Measurements from ENCODE around the gene ANKRD62.
"Not testable (repeated sequence)": the region's sequence is repeated elsewhere in the genome, so short reads cannot be mapped to it uniquely, and the experiment has no call there.

Gene ANKRD62

DNA sequence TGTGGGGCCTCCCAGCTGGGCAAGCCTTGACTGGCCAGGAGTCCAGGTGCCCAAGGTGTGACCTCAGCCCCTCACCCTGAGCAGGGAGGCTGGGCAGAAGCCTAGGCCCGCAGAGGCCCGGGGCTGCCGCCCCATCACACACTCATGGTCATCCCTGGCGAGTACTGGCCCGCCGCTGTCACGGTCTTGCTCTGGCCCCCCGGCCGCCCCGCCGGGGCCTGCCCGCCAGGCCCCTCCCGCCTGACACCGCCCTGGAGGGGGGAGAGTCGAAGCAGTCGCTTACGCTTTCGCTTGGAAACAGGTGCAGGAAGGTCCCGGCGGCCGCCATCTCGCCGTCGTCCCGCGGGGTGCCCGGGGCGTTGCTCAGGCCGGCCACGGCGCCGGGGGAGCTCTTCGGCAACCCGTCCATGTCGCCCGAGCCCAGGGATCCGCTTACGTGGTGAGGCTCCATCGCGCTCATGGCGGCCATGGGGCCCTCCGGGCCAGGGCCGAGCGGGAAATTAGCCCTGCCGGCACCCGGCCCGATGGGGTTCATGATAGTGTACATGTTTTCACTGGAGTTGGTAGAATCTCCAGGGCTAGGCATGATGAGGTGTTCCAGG is 26.6 kb upstream of the ANKRD62 start:
- DNase-seq: no peak

DNA sequence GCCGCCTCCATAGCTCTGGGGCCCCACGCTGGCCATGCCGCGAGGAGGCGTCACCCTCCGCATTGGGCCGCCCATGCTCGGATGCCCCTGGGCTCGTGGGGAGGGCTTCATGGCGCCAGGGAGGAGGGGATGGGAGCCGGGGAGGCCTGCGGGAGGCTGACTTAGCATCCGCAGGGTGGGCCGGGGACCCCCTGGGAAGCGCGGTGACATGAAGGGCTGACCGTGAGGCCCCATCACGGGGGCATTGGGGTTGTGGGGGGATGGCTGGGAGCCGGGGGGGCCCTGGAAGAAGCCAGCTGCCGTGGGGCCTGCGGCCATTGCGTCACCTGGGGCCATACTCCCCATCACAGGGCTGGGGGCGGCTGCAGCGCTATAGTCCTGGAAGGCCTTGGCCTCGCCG is 26.0 kb upstream of the ANKRD62 start:
- no peak for DNase-seq

DNA sequence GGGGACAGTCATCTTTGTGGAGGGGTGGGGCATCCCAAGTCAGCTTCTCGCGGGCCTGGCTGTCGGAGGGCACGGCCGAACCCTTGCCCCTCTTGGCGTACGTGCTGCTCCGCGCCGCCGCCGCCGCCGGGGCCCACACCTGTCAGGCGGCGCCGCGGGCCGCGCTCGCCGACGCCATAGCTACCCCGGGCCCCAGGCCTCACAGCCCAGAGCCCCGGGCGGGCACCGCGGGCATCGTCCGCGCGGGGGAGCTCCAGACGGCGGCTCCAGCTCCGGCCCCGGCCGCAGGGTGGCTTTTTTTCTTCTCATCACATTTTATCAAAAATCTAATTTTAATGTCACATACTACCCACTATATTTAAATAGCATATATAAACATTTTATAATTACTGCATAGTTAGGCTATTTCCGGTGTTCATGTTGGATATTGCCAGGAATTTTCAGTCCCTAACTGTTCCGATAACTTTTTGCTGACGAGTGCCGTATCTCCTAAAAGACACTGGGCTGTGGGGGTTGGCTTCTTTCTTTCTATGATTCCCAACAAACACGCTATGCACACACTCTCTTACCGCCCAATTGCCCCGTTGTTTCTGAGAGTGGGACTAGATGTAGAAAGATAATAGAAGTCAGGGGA is 25.2 kb upstream of the ANKRD62 start:
- DNase-seq: not testable (repeated sequence)

DNA sequence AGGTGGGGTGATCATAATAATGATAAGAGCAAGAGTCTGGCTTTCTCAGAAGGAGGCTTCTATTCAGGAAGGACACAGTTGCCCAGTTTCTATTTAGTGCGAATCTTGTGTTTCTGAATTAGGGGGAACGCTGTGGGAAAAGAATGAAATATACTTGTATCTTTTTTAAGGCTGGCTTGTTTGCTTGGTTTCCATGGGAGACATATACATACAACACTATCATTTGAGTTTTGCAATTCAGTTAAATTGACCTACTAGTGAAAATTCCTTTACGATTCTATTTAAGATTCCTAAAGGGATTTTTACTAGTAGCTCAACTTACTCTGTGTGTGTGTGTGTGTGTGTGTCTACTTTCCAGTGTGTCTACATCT is 24.7 kb upstream of the ANKRD62 start:
- no peak for DNase-seq

DNA sequence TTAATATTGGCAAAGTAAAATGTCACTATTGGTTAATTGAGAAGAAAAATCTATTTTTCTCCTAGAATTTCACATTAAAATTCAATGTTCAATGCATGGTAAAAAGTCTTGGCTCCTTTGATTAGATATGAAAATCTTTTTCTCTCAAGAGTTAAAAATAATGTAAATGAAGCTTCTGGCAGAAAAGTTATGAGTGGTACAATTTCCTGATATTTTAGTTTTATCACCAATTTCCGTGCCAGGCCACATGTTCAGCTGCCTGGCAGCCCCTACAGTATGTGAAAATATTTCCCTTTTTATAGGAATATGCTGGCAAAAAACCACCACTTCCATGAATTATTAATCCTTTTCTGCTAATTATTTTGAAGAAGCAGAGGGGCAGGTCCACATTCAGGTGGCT is 22.6 kb upstream of the ANKRD62 start:
- not testable (repeated sequence) for DNase-seq

DNA sequence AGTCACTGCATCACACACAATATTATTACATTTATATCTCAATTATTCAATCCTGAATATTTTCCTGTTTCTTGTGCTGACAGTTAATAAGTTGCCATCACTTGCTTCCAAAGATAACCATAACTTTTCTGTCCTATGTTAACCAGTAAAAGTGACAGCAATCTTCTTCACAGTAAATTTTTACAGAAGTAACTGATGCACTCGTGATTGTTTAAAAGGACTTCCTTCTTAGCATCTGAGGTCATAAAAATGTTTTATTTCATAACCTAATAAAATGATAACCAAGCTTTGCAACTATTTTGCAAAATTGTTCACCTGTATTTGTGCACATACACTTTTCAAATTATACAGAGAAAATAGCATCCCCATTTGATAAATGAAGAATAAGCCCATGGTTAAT is 20.6 kb upstream of the ANKRD62 start:
- no peak for DNase-seq

DNA sequence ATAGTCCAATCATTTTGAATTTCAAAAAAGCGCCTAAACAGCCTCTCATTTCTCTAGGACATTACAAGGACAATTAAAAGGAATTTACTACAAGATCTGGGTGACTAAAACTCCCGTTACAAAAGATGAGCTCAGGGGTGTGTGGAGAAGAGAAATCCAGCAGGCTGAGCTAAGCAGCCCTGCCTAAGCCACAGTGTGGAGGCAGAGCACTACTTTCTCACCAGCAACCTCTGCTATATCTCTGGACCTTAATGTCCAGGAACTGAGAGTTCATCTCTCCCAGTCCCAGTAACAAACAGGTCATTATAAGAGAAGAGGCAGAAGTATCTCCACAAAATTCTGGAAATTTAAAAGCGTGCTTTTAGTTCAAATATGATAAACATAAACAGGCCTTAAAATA is 18.9 kb upstream of the ANKRD62 start:
- DNase-seq: no peak

DNA sequence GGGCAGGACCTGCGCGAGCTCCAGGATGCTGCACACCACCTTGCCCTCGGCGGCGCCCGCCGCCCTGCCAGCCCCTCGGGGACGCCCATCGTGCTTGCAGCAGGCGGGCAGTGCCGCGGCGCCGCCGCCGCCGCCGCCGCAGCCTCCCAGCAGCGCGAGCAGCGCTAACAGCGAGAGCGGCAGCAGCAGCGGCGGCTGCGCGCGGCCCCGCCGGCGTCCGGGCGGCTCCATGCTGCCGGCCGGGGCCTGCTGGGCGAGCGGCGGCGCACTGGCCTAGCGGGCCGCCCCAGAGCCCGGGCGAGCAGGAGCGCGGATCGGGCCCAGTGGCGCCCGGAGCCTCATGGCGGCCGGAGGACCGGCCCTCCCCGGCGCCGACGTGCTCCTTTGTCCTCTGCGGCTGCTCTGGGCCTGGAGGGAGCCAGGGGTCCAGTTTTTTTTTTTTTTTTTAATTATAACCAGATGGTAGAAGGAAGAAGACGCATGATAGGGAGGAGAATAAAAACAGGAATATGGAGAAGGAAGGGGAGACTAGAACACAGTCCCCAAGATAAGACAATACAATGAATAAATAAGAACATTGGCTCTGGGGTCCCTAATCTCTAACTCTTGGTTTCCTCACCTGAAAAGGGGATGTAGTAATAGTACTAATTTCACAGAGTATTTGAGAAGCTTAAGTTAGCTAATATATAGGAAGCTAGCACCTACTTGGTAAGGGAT is 17.1 kb upstream of the ANKRD62 start:
- DNase-seq: peak; percentile 27

DNA sequence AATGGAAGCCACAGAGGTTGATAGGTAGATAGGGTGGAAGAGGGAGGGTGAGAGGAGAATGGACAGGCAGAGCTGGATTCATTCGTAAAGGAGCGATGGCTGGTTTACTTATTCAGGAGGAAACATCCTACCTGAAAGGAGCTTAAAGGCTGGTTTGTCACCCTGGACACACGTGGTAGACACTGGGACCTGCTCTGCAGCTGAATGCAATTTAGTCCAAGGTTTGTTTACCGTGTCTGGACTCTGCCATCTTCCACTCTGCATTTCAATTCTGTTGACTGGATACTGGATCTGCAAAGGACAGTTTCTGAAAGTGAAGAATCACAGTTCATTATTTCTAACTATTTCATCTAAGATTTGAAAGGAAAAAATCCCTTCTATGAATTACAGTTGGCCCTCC is 15.6 kb upstream of the ANKRD62 start:
- not testable (repeated sequence) for DNase-seq

DNA sequence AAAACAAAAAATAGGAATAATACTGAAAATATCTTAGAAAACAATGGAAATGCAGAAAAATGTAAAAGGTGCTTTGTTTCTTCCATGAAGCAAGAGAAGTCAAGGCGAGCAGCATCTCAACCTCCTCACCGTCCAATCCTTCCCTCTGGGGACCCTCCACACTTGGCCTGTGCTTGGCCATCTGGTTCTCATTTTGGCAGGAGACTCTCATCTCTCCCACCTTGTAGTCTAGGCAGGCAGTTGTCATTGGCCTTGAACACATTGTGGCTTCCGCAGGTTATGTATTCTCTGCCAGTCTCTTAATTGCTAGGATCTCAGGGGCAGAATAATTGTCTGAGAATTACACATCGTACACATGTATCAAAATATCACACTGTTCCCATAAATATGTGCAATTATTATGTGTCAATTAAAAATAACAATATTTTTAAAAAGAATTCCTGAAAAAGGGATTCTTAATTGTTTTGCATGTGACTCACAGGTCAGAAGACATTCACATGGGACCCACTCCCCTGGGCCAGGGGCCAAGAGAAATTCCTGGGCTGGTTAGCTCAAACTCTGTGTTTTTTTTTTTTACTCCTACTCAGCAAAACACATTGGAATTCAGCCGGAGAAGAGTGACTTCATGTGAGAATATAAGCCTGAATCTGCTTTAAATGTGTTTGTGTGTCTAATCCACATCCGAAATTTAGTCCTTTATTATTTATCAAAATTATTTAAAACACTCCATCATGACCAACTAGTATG is 14.0 kb upstream of the ANKRD62 start:
- peak; percentile 57 for DNase-seq

DNA sequence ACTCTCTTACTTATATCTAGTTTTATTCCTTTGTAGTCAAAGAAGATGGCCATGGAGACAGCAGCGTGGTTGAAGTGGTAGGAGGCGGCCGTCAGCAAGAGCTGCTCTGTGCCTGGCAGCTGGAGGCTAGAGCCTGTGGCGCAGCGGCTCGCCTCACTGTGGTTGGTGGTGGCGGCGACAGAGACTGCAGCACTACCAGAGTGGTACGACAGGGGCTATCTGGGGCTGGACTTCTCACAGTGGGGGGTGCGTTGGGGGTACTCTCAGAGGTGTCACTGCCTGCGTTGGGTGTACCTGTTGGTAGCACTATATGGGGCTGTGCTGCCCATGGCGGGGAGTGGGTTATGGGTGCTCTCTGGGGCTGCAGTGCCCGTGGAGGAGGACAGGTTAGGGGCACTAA is 8.5 kb upstream of the ANKRD62 start:
- DNase-seq: no peak

DNA sequence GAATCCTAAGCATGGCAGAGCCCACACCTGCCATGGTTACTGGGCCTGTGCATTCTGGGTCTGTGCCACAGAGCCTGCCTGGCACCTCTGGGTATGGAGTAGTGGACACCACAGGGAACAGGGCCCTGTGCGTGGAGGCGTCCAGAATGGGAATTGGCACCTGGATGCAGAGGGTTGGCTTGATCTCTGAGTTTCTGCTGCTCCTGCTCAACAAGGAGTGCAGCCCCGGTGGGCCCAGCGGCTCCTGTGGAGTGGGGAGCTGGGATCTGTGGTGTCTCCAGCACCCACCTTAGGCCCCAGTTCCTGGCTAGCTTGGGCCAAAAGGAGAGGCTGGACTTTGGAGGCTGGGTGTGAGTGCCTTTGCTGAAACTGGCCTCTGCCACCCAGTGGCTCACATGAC is 7.9 kb upstream of the ANKRD62 start:
- DNase-seq: no peak

DNA sequence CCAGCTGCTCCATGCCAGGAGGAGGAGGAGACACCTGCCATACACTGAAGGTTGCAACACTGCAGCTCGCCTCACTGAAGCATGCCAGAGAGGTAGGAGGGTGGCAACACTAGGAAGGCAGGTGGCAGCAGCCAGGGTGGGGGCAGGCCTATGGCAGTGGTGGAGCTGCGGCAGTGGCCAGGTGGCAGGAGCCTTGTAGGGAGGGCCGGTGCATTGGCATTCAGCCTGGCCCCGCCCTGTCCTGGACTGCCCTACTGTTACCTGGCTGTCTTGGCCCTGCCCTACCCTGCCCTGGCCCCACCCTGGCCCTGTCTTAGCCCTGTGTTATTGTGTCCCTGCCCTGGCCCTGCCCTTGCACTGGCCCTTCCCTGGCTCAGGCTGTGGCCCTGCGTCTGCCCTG is 7.4 kb upstream of the ANKRD62 start:
- DNase-seq: no peak

DNA sequence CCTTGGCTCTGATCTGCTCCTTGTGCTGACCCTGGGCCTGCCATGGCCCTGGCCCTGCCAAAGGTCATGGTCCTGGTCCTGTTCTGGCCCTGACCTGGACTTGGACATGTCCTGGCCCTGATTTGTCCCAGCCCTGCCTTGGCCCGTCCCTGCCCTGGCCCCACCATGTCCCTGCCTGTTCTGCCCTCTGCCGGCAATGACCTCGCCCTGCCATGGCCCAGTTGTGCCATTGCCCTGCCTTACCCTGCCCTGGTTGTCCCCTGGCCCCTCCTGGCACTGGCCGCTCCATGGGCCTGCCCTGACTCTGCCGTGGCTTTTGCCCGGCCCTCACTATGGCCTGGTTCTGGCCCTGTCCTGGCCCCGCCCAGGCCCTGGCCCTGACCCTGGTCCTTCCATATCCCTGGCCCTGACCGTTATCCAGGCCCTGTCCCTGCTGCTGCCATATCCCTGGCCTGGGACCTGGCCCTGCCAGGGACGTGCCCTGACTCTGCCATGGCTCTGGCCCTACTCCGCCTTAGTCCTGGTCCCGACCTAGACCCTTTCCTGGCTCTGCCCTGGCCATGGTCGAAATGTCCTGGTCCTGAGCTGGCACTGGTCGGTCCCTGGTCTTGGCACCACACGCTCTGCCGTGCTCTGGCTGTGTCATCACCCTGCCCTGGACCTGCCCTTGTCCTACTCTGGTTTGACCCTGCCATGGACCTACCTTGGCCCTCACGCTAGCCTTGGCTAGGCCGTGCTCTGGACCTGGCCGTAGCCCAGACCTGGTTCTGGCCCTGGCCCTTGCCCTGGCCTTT is 6.8 kb upstream of the ANKRD62 start:
- DNase-seq: no peak

DNA sequence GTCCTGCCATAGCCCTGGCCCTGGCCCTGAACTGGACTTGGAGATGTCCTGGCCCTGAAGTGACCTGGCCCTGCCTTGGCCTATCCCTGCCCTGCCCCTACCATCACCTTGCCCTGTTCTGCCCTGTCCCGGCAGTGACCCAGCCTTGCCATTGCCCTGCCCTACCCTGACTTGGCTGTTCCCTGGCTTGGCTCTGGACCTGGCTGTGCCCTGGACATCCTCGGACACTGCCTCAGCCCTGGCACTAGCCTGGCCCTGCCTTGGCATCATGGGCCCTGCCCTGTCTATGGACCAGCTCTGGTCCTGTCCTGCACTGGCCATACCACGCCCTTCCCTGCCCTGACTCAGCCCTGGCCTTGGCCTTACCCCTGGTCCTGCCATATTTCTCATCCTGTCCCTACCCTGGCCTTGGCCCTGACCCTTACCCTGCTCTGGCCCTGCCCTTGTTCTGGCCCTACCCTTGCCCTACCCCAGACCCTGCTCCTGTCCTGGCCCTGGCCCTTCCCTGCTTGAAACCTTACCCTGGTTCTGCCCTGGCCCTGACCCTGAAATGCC is 6.1 kb upstream of the ANKRD62 start:
- no peak for DNase-seq

DNA sequence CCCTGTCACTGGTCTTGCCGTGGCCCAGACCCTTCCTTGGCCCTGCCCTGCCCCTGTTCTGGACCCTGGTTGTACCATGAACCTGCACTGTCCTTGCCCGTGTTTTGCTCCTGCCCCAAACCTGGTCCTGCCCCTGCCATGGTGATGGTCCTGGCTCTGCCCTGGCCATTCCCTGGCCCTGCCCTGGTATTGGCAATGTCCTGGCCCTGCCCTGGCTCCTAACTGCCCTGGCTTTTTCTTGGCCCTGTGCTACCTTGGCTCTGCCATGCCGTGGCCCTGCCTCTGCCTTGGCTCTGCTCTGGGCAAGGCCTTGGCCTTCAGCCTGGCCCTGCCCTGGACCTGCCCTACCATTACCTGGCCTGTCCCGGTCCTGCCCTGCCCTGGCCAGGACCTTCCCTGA is 5.5 kb upstream of the ANKRD62 start:
- DNase-seq: no peak

DNA sequence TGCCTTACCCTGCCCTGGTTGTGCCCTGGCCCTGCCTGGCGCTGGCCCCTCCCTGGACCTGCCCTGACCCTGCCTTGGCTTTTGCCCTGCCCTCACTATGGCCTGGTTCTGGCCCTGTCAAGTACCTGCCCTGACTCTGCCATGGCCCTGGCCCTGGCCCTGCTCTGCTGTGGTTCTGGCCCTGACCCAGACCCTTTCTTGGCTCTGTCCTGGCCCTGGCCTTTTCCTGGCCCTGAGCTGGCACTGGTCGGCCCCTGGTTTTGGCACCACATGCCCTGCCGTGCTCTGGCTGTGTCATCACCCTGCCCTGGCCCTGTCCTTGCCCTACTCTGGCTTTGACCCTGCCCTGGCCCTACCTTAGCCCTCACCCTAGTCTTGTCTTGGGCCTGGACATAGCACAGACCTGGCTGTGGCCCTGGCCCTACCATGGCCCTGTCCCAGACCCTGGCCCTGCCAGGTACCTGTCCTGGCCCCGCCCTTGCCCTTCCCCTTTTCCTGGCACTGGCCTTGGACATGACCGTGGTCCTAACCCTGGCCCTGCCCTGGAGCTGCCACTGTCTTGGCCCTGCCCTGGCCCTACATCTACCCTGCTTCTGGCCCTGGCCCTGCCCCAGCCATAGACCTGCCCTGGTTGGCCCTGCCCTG is 4.8 kb upstream of the ANKRD62 start:
- no peak for DNase-seq

DNA sequence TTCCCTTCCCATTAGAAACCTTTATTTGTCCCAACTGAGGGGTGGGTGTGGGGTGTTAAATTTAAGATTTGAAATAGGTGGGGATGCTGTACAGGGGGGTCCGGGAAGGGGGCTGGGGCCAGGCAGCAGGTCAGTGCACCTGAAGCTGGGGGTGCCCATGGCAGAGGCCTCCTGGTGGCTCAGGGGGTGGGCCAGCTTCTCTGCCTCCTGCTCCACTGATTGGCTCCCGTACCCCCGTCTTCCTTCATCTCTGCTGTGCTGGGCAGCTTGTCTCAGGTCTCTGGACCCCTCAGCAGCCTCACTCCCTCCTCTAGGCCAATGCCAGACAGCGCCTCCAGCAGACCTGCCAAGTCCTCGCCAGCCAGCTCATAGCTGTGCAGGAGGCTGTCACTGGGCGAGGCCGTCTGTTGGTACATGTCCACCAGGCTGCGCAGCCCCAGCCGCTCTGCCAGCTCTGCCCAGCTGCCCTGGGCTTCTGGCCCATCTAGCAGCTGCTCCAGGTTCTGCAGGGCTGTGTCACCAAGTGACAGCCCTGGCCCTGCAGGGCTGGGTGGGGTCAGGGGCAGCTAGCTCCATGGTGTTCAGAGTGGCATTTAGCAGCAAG is 2.0 kb upstream of the ANKRD62 start:
- DNase-seq: no peak

DNA sequence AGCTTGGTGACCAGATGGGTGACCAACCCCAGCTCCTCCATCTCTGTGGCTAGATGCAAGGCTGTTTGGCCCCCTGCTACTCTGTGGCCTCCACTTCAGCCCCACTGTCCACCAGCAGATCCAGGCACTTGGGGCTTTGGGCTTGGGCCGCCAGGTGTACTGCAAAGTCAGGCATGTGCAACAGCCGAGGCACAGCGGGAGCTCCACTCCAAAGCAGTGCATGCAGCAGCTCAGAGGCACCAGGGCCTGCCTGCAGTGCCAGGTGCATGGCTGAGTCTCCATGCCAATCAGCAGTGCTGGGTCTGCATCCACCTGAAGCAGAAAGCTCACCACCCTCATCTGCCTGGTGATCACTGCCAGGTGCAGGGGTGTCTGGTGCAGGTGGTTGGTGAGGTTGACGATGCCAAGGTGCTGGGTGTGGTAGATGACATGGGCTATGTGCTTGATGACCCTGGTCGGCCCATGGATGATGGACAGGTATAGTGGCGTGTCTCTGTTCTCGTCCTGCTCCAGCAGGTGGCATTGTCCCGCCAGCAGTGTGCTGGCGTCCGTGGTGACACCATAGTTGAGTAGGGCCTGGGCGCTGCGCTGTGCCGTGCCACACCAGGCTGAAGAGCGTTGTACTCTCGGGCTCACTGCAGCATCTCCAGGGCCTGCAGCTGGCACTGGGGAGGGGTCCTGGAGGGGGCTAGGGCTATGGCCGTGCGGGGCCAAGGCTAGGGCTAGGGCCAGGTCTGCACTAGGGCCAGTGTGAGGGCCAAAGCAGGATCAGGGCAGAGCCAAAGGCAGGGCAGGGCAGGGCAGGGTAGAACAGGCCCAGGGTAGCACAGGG is 1.0 kb upstream of the ANKRD62 start:
- no peak for DNase-seq

DNA sequence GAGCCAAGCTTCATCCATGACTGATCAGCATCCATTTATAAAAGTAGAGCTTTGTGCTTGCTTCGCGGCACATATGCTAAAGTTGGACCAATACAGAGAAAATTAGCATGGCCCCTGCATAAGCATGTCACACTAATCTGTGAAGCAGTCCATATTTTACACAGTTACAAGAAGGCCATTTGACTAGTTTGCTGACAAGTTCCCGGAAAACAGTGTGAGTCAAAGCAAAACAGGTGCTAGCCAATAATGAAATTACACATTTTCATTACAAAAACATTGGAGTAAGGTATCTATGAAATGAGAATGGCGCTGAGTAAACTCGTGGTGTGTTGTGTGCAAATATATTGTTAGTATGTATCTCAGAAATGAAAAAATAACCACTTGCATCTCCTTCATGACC is 4.7 kb downstream of the ANKRD62 start:
- DNase-seq: no peak

DNA sequence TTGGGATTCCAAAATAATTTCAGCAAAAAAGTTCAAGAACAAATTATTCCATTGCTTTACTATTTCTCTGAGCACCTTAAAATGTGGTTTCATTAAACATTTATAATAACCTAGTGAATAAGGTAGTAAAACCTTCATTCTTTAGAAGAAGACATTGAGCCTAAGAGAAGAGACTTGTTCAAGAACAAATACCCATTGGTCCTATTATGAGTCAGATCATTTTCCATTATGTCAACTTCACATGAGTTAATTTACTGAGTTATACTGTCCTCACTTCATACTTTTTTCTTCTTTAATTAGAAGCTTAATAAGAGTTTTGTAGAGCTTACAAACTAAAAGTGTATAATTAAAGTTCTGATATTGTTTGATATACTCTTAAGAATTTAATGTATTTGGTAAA is 5.5 kb downstream of the ANKRD62 start:
- DNase-seq: no peak

Measured in NCI-H2171 (cell line).